Vagina (tissue), 2 donors: ENCODE measurements around the gene ZCCHC2.

Source experiments
- POLR2A ChIP-seq, 2 donors: fragments of 450-650 bp; IDR thresholded peaks; one replicate each; pipeline ENCODE4 v1.6.1; 2017; ENCODE audit warnings: antibody characterized with exemption in 2 of 2, mild to moderate bottlenecking in 2 of 2, moderate library complexity in 2 of 2
- POLR2AphosphoS5 ChIP-seq, 2 donors: sonication (generic); formaldehyde crosslinking; IDR thresholded peaks; one replicate each; pipeline ENCODE4 v1.9.0; 2017; ENCODE audit warnings: antibody characterized with exemption in 2 of 2, mild to moderate bottlenecking in 2 of 2, low read depth in 1 of 2; ENCODE audit not compliant: insufficient read depth in 1 of 2
- TF ChIP-seq, protein P1 (sequence below), 3 experiments: fragments of 450-650 bp in 2 of 3; fragments of 200-600 bp in 1 of 3; sonication (generic) in 1 of 3; IDR thresholded peaks; one replicate each; pipeline ENCODE4 v1.5.1; 2017 to 2019; ENCODE audit warnings: antibody characterized with exemption in 3 of 3, mild to moderate bottlenecking in 2 of 3, moderate library complexity in 2 of 3

- TF ChIP-seq, protein P1, sequence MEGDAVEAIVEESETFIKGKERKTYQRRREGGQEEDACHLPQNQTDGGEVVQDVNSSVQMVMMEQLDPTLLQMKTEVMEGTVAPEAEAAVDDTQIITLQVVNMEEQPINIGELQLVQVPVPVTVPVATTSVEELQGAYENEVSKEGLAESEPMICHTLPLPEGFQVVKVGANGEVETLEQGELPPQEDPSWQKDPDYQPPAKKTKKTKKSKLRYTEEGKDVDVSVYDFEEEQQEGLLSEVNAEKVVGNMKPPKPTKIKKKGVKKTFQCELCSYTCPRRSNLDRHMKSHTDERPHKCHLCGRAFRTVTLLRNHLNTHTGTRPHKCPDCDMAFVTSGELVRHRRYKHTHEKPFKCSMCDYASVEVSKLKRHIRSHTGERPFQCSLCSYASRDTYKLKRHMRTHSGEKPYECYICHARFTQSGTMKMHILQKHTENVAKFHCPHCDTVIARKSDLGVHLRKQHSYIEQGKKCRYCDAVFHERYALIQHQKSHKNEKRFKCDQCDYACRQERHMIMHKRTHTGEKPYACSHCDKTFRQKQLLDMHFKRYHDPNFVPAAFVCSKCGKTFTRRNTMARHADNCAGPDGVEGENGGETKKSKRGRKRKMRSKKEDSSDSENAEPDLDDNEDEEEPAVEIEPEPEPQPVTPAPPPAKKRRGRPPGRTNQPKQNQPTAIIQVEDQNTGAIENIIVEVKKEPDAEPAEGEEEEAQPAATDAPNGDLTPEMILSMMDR (IDR thresholded peaks at IDR 0.05) = no peak
- no peak for TF ChIP-seq POLR2AphosphoS5 (IDR thresholded peaks at IDR 0.05; ENCODE audit: insufficient read depth in 1 of 2, low read depth in 1 of 2)
- no peak for TF ChIP-seq POLR2A (IDR thresholded peaks at IDR 0.05)
Measured at GRCh38 chr18:62487161-62487560, 35.7 kb upstream of the ZCCHC2 start.
